SK-N-SH (cell line): Measurements from ENCODE around the gene RNF175.

Experiments used
- CTCF ChIP-seq: fragments of 200-600 bp; sonication (generic); IDR thresholded peaks from 2 replicates; pipeline ENCODE4 v1.6.1; 2017; ENCODE audit warnings: antibody characterized with exemption, mild to moderate bottlenecking, moderate library complexity
- EP300 ChIP-seq, 2 experiments: IDR thresholded peaks; 2 replicates each; pipeline versions ENCODE4 v1.4.0 to v1.6.1; 2012; ENCODE audit warnings: borderline replicate concordance in 1 of 2, low read depth in 1 of 2, low read length in 1 of 2
- RAD21 ChIP-seq: IDR thresholded peaks from 2 replicates; pipeline ENCODE4 v1.6.1; 2012; ENCODE audit warnings: mild to moderate bottlenecking, low read length
- RCOR1 ChIP-seq: fragments of 150-350 bp; IDR thresholded peaks from 2 replicates; pipeline ENCODE4 v1.6.1; 2017; ENCODE audit warnings: antibody characterized with exemption, low read length
- REST ChIP-seq: IDR thresholded peaks from 2 replicates; pipeline ENCODE4 v1.6.1; 2012; ENCODE audit warnings: mild to moderate bottlenecking, low read depth, low read length, moderate library complexity

GRCh38 chr4:153799694-153800074 is 39.9 kb upstream of the RNF175 start:
- no peak for TF ChIP-seq CTCF
- no peak for TF ChIP-seq EP300 (IDR thresholded peaks at IDR 0.05; ENCODE audit: borderline replicate concordance in 1 of 2, low read depth in 1 of 2, low read length in 1 of 2)
- no peak for TF ChIP-seq RCOR1
- no peak for TF ChIP-seq REST
- no peak for TF ChIP-seq RAD21
